Measurements from ENCODE around the gene ZNF217.
"Not testable (repeated sequence)": the region's sequence is repeated elsewhere in the genome, so short reads cannot be mapped to it uniquely, and the experiment has no call there.

DNA sequence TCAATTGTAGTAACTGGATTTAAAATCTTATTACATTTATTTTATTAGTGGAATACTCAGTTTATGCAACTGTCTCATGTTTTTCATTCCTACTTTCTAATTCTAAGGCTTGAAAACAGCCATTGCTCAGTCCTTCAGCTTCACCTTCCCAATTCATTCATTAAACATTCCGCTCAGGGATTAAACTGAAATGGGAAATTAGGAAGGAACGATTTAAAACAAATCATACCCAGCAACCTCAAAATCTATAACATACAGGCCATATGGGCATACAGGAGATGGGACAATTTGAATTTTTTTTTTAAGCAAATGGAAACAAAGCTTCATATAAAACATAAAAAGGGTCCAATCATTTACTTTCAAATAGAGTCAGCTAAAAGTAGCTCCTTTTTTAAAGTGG lies 3.5 kb downstream of the ZNF217 start:
- TF ChIP-seq, protein P1, sequence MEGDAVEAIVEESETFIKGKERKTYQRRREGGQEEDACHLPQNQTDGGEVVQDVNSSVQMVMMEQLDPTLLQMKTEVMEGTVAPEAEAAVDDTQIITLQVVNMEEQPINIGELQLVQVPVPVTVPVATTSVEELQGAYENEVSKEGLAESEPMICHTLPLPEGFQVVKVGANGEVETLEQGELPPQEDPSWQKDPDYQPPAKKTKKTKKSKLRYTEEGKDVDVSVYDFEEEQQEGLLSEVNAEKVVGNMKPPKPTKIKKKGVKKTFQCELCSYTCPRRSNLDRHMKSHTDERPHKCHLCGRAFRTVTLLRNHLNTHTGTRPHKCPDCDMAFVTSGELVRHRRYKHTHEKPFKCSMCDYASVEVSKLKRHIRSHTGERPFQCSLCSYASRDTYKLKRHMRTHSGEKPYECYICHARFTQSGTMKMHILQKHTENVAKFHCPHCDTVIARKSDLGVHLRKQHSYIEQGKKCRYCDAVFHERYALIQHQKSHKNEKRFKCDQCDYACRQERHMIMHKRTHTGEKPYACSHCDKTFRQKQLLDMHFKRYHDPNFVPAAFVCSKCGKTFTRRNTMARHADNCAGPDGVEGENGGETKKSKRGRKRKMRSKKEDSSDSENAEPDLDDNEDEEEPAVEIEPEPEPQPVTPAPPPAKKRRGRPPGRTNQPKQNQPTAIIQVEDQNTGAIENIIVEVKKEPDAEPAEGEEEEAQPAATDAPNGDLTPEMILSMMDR (conservative IDR thresholded peaks at IDR 0.05 in 1 of 2, IDR thresholded peaks at IDR 0.05 in 1 of 2; ENCODE audit: low read depth in 1 of 2, low read length in 2 of 2), result not testable (repeated sequence)
- TF ChIP-seq EZH2 (IDR thresholded peaks at IDR 0.05; ENCODE audit: low read length, missing control alignments), result not testable (repeated sequence)

Data from fibroblast of lung (primary cell).